Endothelial cell (in vitro differentiated cells): ENCODE results near the gene LCE1C. TPM values are rescaled to one million over a fixed set of nuclear protein-coding genes. Genes with fewer than 3 reads are reported as not detected.

ENCODE experiments used
- DNase-seq: peaks from one replicate; pipeline ENCODE4 v3.0.0; 2021; ENCODE audit warnings: low spot score
- H3K27ac Mint-ChIP-seq: one replicate; pipeline ENCODE4 v1.8.0; 2021; ENCODE audit warnings: mixed read lengths, inconsistent platforms; ENCODE audit not compliant: unreplicated experiment
- H3K27me3 Mint-ChIP-seq: one replicate; pipeline ENCODE4 v1.8.0; 2021; ENCODE audit warnings: mild to moderate bottlenecking, moderate library complexity, mixed read lengths, inconsistent platforms; ENCODE audit not compliant: unreplicated experiment
- H3K36me3 Mint-ChIP-seq: one replicate; pipeline ENCODE4 v1.8.0; 2021; ENCODE audit warnings: mild to moderate bottlenecking, low read depth, mixed read lengths, inconsistent platforms; ENCODE audit not compliant: unreplicated experiment
- H3K4me1 Mint-ChIP-seq: one replicate; pipeline ENCODE4 v1.8.0; 2021; ENCODE audit warnings: mild to moderate bottlenecking, mixed read lengths, inconsistent platforms; ENCODE audit not compliant: unreplicated experiment
- H3K4me3 Mint-ChIP-seq: one replicate; pipeline ENCODE4 v1.8.0; 2021; ENCODE audit warnings: mild to moderate bottlenecking, mixed read lengths, inconsistent platforms; ENCODE audit not compliant: unreplicated experiment
- H3K9me3 Mint-ChIP-seq: one replicate; pipeline ENCODE4 v1.8.0; 2021; ENCODE audit warnings: mixed read lengths, inconsistent platforms; ENCODE audit not compliant: unreplicated experiment
- total RNA-seq: library from RNA; stranded (reverse); fragmentation: NEBNext Ultra II Directional; extraction: Animal tissue kit (Norgen Biotek cat#: 25700); gene quantifications from one replicate; pipeline ENCODE4 v1.2.1, GENCODE V29; 2021; ENCODE audit not compliant: unreplicated experiment
- TF ChIP-seq, protein P1 (sequence below): fragments of 200-600 bp; sonication (generic); IDR thresholded peaks from one replicate; pipeline ENCODE4 v1.5.0; 2021; ENCODE audit warnings: antibody characterized with exemption; ENCODE audit not compliant: unreplicated experiment

The LCE1C gene
- total RNA-seq, 1 donor from 2014 or later: not detected

DNA sequence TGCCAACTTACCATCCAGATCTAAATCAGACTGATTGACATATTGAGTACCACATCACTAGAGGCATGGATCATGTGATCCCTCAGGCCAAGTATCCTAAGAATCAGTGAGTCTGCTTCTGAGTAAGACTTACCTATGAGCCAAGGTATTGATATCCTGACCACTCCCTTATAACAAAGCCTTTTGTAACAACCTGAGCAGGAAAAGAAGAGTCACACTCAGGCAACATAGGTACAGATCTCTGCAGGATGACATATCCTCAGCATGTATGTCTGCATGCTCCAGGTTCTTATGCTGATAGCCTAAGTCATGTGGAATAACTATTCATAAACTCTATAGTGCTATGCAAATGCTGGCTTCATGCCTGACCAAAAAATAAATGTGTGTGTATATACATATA, 18.5 kb upstream of the LCE1C start:
- Mint-ChIP-seq H3K9me3 (no peaks in the 10 kb centered on the region), H3K4me3 (no peak overlapping the region), H3K27ac (no peak overlapping the region), H3K4me1 (peaks cover 3% of the 10 kb centered on the region), H3K36me3 (no peaks in the 10 kb centered on the region), H3K27me3 (no peaks in the 10 kb centered on the region)
- TF ChIP-seq, protein P1, sequence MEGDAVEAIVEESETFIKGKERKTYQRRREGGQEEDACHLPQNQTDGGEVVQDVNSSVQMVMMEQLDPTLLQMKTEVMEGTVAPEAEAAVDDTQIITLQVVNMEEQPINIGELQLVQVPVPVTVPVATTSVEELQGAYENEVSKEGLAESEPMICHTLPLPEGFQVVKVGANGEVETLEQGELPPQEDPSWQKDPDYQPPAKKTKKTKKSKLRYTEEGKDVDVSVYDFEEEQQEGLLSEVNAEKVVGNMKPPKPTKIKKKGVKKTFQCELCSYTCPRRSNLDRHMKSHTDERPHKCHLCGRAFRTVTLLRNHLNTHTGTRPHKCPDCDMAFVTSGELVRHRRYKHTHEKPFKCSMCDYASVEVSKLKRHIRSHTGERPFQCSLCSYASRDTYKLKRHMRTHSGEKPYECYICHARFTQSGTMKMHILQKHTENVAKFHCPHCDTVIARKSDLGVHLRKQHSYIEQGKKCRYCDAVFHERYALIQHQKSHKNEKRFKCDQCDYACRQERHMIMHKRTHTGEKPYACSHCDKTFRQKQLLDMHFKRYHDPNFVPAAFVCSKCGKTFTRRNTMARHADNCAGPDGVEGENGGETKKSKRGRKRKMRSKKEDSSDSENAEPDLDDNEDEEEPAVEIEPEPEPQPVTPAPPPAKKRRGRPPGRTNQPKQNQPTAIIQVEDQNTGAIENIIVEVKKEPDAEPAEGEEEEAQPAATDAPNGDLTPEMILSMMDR: no peak
- DNase-seq: no peak

DNA sequence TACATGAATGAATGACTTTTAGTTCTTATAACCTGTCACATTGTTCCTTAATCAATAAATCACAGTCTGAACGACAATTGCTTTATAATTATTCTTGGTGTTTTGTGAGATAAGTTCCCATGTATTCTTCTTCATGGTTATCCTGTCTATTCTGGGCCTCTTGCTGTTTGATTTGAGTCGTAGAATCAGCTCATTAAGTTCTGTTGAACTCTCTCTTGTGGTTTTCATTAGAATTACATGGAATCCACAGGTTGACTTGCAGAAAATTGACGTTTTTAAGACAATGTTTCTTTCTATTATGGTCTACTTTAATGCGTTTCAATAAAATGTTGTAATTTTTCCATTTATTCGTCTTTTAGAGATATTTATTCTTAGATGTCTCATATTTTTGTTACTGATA, 16.8 kb upstream of the LCE1C start:
- no peak for DNase-seq
- Mint-ChIP-seq H3K4me3 (no peak overlapping the region), H3K9me3 (no peaks in the 10 kb centered on the region), H3K27ac (no peak overlapping the region), H3K27me3 (no peaks in the 10 kb centered on the region), H3K4me1 (peaks cover 3% of the 10 kb centered on the region), H3K36me3 (no peaks in the 10 kb centered on the region)
- TF ChIP-seq, protein P1: no peak

DNA sequence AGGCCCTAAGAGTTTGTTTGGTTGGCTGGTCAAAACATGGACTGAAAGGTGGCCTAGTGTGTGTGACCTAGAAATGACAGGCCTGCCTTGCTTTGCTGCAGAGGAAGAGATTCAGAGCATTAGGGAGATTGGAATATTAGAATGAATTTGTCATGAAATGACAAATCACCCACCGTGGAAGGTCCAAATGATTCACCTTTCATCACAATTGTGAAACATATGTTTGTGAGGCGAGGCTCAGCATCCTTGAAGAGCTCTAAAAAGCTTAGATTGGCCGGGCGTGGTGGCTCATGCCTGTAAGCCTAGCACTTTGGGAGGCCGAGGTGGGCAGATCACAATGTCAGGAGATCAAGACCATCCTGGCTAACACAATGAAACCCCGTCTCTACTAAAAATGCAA, 10.9 kb upstream of the LCE1C start:
- no peak overlapping the region for H3K4me3 Mint-ChIP-seq
- H3K4me1 Mint-ChIP-seq: no peaks in the 10 kb centered on the region
- H3K27ac Mint-ChIP-seq: no peak overlapping the region
- no peak for DNase-seq
- TF ChIP-seq, protein P1: no peak
- H3K9me3 Mint-ChIP-seq: no peaks in the 10 kb centered on the region
- no peaks in the 10 kb centered on the region for H3K27me3 Mint-ChIP-seq
- H3K36me3 Mint-ChIP-seq: no peaks in the 10 kb centered on the region

DNA sequence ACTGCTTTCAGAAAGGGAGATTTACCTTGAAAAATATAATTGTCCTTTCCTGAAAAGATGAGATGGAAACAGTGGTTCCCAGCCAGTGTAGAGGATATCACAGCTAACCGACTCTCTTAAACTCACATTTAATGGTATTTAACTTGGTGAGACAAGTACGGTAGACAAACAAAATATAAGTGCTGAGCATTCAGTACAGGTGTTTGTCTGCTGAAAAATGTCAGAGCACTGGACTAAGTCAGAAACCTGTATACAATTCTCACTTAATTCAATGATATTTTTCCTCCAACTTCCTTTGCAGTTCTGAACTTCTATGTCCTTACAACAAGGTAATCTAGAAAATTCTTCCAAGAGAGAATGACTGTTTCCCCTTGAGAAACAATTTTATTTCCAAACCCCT, 5.2 kb upstream of the LCE1C start, which contains the start of gene LCE1B:
Gene LCE1B (plus strand): TSS at position 301 of the 400 bp plus-strand sequence. CDS start 476 bp downstream, outside the sequence.
- TF ChIP-seq, protein P1: no peak
- H3K27me3 Mint-ChIP-seq: peaks cover 2% of the 10 kb centered on the region
- DNase-seq: no peak
- H3K9me3 Mint-ChIP-seq: no peaks in the 10 kb centered on the region
- H3K27ac Mint-ChIP-seq: no peak within 1 kb of the TSS
- H3K4me3 Mint-ChIP-seq: no peak within 1 kb of the TSS
- H3K4me1 Mint-ChIP-seq: no peaks in the 10 kb centered on the region
- H3K36me3 Mint-ChIP-seq: no peaks in the 10 kb centered on the region

DNA sequence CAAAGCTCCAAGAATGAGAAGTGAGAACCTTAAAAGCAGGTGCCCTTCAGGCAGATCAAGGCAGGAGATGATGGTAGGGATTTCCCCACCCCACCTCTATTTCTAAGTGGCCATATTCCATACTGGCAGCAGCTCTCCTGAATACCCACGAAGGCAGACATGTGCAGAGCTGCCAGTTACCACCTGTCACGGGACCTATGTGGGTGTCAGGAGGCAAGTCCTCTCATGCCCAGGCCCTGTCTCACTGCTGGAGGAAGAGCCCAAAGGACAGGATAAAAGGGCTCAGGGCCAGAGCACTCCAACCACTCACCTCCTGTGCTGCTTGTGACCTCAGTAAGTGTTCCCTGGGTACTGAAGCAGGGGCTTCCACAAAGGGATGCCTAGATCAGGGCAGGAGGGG, 4.6 kb upstream of the LCE1C start:
- Mint-ChIP-seq H3K36me3 (no peaks in the 10 kb centered on the region), H3K4me3 (no peak overlapping the region), H3K4me1 (no peaks in the 10 kb centered on the region), H3K27me3 (peaks cover 2% of the 10 kb centered on the region), H3K9me3 (no peaks in the 10 kb centered on the region), H3K27ac (no peak overlapping the region)
- TF ChIP-seq, protein P1: no peak
- DNase-seq: no peak
